Testis (tissue), 2 donors: ENCODE data around the gene ILKAP.

ENCODE experiments used
- CTCF ChIP-seq, 3 experiments: fragments of 450-650 bp in 2 of 3; fragments of 200-600 bp in 1 of 3; sonication (generic) in 1 of 3; IDR thresholded peaks; one replicate each; pipeline ENCODE4 v1.5.1; 2016 to 2019; ENCODE audit warnings: antibody characterized with exemption in 3 of 3, mild to moderate bottlenecking in 2 of 3, moderate library complexity in 1 of 3
- POLR2A ChIP-seq: fragments of 450-650 bp; IDR thresholded peaks from one replicate; pipeline ENCODE4 v1.6.1; 2017; ENCODE audit warnings: antibody characterized with exemption, mild to moderate bottlenecking, moderate library complexity

GRCh38 chr2:238163481-238164198, 39.9 kb downstream of the ILKAP start:
- TF ChIP-seq CTCF (IDR thresholded peaks at IDR 0.05) = no peak
- TF ChIP-seq POLR2A = no peak
